ENCODE measurements around the gene FGFR2. TPM values are rescaled to one million over a fixed set of nuclear protein-coding genes. Genes with fewer than 3 reads are reported as not detected.

Gene FGFR2
- total and polyA plus RNA-seq, 9 of the 15 experiments (the other 6 are each of a cell fraction or from before 2014, with no cell fraction given), result 0.20 TPM; not detected in 8

- no peak for TF ChIP-seq CLOCK (CRISPR knock-in tag; IDR thresholded peaks at IDR 0.05; ENCODE audit: borderline replicate concordance)
- TF ChIP-seq SIN3A (IDR thresholded peaks at IDR 0.05; ENCODE audit: borderline replicate concordance in 2 of 2, control insufficient read depth in 1 of 2, low read depth in 2 of 2, low read length in 2 of 2), result no peak
- no peak for TF ChIP-seq MCM5 (IDR thresholded peaks at IDR 0.05; ENCODE audit: low read depth)
- TF ChIP-seq HMGXB4 (CRISPR knock-in tag; IDR thresholded peaks at IDR 0.05), result no peak
- no peak for TF ChIP-seq SIN3B (IDR thresholded peaks at IDR 0.05; ENCODE audit: low read depth)
These were observed 148.7 kb downstream of the FGFR2 start (continued) for GRCh38 chr10:121449482-121449924.
